NCI-H1694 (cell line): ENCODE data around the gene HMGXB4.
A peak's percentile ranks its signal among the peaks of the same experiment; 100 is the strongest.

Experiments used
- DNase-seq: peaks from one replicate; lab custom pipeline; 2025; lab: John Stamatoyannopoulos, UW

The HMGXB4 gene

DNA sequence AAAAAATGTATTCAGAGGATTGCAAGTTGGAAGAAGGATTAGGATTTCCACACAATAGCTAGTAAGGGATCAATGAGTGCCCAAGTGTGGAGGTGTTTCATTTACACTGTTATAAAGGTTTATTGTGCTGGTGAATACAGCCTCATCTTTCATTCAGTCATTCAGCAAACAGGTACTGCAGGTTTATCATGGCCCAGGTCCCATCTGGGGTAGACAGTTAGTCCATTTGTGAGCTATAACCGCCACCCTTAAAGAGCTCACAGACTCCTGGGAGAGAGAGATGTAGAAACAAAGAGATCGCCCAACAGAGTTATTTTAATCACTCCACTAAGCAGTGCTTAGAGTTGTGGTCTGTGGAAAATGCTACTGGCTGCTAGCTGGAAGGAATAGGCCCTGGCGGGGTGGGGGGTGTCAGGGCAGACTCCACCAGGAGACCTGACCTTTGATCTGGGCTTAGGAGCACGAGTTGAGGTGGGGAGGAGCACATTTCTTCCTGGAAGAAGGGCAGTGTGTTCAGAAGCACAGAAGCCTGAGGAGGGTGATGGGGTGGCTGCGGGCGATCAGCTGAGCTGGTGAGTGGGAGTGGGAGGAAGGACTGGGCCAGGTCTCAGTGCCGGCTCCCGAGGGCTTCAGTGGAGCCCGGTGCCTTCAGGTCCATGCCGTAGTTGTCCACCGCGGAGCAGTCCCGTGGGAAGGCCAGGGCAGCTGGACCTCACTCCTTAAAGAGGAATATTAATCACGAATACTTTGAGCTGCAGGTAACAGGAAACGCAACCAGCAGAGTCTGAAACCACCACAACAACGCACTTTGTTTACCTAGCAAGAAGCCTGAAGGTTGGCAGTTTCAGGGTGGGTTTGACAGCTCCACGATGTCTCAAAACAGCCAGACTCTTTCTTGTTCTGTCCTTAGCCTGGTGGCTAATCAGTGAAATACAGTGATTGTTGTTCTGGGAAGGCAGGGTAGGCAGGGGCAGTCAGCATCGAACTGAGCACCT is 53.6 kb downstream of the HMGXB4 start:
- DNase-seq, result no peak

DNA sequence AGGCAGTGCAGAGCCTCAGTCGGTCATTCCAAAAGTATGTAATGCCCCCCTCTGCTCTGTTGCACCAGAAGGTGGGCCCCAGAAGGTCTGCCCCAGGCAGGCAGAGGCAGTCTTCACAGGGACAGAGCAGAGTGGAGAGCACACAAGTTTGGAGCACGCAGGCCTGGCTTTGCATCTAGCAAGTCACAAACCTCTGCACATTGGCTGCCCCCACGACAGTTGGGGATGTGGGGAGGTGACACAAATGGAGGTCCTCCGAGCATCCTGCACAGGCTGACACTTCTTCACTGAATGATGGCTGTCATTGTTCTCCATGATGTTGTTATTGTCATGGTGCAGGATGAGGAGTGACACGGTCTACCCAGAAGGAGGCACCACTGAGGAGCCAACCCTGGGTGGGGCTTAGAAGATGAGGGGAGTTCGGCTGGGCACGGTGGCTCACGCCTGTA is 54.3 kb downstream of the HMGXB4 start:
- DNase-seq, result no peak

DNA sequence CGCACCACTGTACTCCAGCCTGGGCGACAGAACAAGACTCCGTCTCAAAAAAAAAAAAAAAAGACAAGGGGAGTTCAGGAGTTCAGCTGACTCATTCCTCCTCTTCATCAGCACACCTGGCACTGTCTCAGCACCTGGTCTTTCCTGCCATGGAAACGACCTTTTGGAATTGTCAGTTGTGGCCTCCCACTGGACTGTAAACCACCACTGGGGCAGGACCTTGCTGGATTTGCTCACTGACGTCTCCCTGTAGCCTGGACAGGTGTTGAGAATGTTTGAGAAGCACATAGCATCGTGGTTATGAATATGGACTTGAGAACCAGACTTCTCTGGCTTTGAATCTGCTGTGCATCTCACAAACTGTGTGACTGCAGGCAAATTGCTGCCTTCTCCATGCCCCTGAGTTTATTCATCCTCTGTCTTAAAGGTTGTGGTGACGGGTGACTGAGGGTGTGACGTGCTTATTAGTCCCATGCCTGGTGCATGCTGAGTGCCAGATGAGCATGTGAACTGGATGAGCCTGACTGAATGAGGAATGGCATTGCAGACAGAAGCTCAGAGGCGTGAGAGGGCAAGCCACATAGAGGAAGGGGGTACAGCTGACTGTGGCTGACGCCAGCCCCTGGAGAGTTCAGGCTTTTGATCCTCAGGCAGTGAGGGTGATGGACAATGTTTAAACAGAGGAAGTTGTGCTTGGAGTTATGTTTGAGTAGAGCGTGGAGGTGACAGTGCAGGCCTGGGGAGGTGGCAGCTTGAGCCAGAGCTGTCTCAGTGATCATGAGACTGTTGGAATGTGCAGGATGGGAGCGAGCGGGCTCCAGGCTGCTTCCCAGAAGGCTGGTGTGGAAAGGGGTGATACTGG is 55.1 kb downstream of the HMGXB4 start:
- DNase-seq, result no peak

DNA sequence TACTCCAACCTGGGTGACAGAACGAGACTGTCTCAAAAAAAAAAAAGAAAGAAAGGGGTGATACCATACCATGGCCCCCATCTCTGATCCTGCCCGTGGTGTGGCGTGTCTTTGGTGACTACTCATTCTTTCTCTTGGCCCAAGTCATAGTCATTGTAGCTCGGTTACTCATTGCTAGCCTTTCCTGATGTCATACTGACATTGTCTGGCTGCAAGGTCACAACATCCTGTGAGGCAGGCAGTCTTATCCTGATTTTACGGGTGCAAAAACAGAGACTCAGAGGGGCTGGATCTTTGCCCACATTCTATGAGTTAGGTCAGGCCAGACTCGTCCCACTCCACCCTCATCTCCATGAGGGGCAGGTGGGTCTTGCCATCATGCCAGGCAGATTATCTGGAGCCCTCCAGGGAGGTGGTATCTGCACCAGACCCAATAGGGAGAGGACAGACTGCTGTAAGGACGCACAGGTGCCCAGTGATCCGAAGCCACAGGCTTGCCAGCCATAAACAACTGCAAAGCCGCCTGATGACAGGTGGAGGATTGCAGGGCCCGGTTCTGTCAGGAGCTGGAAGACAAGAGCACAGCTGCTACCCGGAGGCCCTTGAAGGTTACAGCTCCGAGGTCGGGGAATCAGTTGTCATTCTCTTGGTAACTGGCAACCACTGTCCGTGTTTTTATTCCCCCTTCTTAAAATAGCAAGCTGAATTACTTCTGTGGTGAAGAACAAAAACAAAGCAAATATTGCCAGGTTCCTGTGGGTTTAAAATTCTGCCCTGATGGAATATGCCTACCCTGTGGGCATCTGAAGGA is 56.2 kb downstream of the HMGXB4 start:
- peak; percentile 16 for DNase-seq

DNA sequence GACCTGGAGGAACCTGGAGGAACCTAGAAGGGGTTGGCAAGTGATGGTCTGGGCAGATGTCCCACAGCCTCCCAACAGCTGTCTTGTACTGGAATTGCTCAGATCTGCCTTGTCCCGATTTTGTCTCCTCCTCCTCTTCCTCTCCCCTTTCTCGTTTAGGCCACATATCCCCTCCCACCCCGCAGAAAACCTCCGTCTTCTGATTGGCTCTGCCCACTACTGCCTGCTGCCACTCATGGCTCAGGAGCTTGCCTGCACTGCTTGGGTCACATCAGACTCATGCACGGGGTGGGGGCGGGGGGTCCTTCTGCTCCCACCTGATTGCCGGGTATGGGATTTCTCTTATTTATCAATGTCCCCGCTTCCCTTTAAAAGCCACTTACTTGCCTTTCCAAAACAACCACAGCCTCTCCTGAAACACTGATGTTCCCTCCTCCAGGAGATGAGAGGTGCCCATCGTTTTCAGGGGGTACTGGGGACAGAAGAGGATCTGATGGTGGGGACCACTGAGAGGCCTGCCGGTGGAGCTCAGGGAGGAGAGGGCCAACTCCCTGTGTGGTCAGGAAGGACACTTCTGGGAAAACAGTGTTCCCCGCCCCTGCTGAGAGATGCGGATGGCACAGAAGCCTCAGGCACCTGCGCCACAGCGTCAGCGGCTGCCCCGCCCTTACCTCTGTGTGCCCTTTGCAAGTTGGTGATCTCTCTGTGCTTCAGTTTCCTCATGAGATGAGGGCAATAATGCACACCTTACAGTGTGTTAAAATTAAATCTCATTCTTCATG is 57.1 kb downstream of the HMGXB4 start:
- no peak for DNase-seq

DNA sequence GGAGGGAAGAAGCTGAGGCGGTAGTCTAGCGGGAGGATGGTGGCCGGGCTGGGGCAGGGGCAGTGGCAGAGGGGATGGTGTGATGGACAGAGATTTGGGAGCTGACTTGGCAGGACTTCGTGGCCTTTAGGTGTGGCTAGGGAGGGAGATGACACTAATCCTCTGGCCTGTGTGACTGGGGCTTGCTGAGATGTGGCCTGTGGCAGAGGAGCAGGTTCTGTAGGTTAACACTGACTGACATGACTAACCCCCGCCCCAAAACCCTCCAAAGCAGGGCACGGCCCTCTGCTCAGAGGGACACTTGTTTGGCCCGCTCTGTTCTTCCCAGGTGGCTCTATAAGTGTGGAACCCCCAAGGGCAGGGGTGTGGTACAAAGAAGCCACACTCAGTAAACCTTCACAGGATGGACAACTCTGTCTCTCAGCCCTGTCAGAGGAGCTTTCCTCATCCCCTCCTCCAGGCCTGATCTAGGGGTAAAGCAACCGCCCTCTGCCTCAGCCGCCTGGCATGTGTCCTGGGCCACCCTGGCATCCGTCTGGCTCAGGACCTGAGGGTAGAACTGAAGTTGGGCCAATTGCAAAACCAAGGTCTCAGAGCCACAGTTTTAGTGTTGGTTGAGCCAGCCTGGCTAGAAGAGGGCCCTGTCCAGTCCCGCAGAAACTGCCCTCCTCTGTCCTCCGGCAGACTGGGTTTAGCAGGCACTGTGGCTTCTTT is 58.0 kb downstream of the HMGXB4 start:
- no peak for DNase-seq

DNA sequence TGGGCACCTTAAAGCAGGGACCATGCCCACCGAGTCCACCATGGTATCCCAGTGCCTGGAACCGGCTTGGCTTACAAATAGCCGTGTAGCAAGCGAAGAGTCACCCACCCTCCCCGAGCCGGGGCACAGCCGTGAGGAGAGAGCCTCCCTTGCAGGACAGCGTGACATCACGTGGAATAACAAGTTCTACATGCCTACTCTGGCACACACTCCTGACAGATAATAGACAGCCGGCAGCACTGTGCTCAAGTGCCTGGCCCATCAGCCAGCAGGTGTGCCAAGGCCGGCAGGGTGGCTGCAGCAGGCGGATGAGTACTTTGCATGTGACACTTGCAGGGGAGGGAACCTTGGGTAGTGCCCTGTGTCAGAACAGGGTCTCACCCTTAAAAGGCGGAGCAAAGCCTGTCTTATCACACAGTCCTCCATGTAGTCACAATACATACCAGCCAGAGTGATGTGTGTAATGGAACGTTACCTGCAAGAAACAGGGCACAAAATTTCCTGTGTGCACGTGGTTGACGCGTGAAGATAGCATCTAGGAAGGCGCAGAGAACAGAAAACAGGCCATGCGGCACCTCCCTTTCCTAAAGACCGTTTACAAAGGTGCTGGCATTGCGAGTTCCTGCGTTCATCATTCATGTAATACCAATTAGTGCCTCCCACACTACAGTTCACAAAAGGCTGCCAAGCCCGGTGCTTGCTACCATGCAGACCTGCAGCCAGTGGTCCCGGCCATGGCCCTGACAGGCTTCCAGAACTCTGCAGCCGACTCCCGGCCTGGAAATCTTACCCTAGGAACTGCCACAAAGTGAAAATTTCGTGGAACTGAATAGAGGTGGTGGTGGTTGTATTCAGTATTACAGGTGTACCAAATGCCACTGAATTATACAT is 58.8 kb downstream of the HMGXB4 start:
- DNase-seq, result no peak

DNA sequence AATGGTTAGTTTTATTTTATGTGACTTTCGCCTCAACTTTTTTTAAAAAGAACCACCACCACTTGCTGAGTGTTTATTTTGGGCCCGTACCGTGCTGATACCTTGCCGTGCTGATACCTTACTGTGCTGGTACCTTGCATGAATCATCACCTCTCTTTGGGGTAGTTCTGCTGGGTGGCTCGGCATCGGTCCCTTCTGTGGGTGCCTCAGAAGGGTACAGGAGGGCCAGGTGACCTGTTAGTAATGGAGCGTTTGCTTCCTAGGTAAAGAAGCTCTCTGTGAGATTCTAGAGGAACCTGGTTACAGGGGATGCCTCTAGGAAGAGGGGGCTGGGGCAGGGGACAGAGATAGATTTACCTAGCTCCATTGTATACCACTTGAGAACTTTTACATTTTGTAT is 59.5 kb downstream of the HMGXB4 start:
- DNase-seq, result no peak

DNA sequence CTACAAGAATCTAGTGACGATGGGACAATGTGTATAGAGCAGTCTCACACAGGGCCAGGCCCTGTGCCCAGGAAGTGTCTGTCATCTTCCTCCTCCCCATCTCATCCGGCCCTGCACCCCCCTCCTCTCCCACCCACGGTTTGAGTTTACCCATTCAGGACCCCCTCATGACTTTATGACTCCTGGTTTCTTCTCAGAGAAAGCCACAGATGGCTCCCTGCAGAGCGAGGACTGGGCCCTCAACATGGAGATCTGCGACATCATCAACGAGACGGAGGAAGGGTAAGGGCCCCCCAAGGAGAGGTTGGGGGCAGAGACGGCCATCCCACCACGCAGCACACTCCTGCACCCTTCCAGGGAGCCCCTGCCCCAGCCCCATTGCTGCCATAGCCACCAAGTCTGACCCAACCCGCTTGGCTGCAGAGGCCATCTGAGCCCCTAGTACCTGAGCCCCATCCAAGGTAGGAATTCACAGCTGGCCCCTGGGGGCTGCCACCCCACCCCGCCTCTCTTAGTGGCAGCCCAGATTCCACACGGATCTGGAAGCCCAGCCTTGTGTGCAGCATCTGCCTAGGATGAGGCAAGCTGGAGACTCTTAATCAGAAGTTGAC is 60.5 kb downstream of the HMGXB4 start:
- DNase-seq, result no peak

DNA sequence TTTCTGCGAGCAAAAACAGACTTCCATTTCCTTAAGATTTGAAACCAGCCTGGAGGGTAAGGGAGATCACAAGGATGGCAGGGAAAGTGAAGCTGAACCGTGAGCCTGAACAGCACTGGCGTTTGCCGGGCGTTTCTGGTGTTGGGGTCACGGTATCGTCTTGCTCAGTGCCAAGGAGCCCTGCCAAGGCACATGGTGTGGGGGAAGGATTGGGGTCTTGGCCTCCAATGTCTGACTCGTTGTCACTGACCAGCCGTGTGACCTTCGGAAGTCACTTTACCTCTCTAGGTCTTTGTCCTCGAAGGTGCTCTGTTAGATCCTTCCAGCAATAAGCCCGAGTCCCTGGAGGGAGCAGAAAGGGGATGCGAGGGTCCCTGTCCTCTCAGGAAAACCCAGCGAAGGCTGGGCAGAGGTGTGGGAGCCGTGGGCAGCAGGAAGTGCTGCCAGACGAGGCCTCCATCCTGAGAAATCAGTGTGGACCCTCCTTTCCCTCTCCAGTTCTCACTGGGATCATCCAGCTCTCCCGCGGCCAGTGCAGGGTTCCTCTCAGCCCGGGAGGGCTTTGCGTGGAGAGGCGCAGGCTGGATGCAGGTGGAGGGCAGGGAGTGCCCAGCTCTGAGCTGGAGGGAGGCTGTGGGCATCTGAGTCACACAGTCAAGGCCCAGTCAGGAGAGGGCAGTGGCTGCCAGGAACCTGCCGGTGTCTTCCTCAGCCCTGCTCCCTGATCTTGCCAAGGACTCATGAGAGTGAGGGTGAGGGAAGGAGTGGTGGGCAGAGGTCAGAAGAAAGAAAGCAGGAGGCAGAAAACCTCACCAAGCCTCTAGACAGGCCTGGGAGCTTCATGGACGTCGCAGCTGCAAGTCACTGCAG is 61.3 kb downstream of the HMGXB4 start:
- no peak for DNase-seq

DNA sequence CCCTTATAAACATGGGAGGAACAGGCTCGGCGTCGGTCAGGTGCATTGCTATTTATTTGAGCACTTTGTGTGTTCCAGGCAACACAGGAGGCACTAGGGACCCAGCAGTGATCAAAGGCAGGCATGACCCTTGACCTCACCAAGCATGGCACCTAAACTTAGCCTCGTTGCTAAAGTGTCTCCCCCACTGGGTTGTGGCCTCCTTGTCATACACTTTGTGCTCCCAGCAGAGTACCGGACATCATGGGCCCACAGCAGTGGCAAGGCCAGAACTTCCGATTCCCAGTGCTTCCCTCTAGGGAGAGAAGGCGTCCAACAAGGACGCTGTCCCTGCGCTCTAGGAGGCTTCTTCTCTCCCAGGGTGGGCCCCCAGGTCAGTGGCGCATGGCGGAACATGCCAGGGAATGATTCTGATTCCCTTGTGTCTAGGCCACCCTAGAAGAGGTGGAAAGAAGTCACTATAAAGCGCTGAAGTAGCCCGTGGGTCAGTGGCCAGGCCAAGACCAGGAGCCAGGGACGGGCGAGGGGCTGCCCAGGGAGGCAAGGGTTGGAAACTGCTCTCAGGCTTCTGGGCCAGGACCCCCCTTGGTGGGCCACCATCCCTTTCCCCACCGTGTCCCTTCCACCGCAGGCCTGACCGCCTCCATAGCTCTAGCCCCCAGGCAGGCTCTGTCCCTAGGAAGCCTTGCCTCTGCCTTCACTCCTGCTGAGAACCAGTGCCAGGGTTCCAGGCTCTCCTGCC is 62.1 kb downstream of the HMGXB4 start:
- DNase-seq, result no peak

DNA sequence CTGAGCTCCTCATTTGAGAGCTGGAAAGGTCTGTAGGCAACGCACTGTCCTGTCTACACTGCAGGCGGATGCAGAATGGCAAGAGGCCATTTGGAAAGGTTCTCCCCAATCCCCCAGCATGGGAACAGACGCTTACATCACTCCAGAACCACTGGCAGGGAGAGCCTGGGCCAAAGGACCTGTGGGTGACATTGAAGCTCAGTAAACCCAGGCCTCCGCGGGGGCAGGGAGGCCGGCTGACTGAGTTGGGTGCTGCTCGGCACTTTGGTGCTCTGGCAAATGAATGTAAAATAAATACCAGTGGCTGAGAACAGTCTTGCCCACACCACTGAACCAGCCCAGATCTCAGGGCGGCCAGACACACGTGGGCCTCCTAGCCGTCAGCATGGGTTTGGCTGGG is 64.8 kb downstream of the HMGXB4 start:
- DNase-seq, result no peak

DNA sequence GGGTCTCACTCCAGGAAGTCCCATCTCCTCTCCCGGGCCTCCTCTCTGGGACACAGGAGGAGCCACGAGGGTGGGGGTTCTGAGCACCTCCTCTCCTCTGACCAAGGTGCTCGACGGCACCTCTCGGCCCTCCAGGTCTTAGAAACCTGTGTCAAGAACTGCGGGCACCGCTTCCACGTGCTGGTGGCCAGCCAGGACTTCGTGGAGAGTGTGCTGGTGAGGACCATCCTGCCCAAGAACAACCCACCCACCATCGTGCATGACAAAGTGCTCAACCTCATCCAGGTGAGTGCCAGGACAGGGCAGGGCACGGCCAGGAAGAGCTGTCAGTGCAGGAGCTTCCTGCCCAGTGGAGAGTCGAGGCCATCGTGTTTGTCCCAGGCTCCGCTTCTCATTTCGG is 65.6 kb downstream of the HMGXB4 start:
- no peak for DNase-seq

DNA sequence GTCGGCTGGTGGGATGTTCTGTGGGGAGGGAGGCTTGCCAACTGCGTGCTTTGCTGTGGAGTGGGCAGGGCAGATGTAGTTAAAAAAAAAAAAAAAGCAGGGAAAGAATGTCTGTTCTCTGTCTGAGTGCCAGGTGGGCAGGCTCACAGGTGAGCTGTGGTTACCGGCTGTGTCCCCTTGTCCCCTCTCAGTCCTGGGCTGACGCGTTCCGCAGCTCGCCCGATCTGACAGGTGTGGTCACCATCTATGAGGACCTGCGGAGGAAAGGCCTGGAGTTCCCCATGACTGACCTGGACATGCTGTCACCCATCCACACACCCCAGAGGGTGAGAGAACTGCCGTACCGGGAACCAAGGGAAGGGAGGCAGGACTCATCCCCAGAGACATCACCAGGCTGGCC is 66.0 kb downstream of the HMGXB4 start:
- no peak for DNase-seq

DNA sequence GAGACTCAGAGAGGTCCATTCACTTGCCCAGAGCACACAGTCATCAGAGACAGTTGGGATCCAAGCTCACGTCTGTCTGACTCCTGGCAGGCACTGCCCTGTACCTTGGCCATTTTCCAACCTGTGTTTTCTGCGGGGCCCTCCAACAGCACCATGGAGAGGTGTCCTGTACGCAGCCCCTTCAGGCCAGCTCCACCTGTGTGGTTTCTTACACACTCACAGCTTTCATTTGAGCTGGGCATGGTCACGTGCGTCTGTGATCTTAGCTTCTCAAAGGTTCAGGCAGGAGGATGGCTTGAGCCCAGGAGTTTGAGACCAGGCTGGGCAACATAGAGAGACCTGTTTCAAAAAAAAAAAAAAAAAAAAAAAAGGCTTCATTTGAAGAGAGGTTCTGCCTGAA is 66.8 kb downstream of the HMGXB4 start:
- DNase-seq, result no peak

DNA sequence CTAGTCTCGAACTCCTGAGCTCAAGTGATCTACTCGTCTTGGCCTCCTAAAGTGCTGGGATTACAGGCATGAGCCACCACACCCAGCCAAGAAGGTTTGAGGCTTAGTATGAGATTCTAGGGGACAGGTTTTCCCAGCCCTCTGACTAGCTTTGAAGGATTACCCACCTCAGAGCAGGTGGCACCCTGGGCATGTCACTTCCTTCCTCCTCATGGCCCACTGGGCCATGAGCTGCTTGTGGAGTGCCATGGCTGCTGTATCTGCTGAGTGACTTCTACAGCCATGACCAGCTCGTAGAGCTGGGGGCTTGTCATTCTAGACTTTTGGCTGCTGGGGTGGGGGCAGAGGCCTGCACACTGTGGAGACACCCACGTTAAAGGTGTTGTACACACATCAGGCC is 67.5 kb downstream of the HMGXB4 start:
- DNase-seq, result no peak

DNA sequence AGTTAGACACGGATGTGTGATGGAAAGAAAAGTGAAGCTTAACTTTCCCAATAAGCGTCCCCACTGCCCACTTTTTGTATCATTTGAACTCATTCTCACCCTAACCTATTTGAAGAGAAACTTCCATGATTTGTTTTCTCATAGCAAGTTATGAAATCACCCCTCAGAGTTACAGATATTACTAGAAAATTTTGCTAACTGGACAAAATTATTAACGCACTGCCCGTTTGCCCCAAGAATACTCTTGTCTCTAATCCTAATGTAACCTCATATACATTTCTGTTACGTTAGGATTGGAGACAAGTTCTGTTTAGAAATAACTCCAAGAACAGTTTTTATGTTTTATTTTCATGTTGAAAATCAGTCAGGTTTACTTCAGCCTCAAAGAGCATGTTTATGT is 67.9 kb downstream of the HMGXB4 start:
- no peak for DNase-seq
